Kidney glomerular epithelial cell (primary cell): Measurements from ENCODE around the gene MRPS10.
"Not testable (repeated sequence)": the region's sequence is repeated elsewhere in the genome, so short reads cannot be mapped to it uniquely, and the experiment has no call there.

ENCODE experiments used
- DNase-seq: peaks from one replicate; lab custom pipeline; 2025; lab: John Stamatoyannopoulos, UW

Gene MRPS10

DNA sequence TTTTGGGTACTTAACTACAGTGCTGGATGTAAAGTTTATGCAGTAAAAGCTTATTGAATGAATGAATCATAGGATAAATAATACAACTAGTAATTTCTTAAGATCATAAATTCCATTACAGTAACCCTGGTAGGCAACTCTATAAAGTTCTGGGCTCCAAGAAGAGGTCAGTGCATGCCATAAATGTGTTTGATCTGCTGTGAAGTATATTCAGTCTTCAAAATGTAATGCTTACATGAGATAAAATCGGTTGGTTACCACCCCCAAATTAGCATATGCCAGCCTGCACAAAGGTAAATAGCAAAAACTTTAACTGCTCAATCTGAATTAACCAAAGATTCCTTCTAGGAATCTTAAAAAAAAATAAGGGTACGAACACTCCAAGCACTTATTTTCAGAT lies 10.1 kb downstream of the MRPS10 start:
- DNase-seq: not testable (repeated sequence)

DNA sequence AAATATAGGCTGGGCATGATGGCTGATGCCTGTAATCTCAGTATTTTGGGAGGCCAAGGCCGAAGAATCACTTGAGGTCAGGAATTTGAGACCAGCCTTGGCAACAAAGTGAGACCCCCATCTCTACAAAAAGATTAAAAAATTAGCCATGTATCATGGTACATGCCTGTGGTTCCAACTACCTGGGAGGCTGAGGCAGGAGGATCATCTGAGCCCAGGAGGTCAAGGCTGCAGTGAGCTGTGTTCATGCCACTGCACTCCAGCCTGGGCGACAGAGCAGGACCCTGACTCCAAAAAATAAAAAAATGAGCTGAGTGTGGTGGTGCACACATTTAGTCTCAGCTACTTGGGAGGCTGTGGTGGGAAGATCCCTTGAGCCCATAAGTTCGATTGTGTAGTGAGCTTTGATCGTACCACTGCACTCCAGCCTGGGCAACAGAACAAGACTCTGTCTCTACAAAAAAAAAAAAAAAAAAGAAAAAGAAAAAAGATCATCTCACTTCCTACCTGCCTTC lies 12.8 kb downstream of the MRPS10 start:
- DNase-seq: no peak

DNA sequence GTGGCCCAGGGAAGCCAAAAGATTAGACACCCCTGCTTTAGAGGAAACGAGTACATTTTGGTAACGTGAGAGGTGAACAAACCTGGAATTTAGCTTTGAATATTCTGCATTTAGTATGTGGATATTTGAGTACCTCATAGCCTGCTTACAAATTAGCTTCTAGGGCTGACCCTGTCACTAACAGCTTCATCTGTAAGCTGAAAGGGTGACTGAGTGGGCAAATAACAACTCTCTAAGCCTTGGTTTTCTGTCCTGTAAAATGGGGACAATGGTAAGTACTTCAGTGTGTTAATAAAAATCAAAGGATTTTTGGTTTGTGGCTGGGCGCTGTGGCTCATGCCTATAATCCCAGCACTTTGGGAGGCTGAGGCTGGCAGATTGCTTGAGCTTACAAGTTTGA lies 14.5 kb downstream of the MRPS10 start:
- no peak for DNase-seq

DNA sequence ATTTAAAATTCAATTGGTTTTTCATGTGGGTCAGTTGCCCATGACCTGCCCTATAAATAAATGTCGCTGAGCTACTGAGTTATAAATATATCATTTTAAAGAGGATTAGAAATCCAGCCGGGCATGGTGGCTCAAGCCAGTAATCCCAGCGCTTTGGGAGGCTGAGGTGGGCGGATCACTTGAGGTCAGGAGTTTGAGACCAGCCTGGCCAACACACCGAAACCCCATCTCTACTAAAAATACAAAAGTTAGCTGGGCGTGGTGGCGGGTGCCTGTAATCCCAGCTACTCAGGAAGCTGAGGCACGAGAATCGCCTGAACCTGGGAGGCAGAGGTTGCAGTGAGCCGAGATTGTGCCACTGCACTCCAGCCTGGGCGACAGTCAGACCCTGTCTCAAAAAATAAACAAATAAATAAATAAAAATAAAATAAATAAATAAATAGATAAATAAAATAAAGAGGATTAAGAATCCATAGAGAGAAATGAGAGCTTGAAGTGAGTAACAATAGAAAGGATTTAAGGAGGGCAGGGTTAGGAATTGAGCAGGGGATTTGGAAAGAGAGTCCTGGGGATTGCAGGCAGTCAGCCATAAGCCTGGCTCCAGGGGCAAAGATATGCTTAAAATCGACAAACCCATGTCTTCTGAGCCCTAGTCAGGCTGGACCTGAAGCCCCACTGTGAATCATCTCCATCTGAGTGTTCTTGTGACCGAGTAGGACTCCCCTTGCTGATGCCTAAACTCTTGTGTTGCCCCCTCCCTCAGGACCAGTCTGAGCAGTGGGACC lies 15.3 kb downstream of the MRPS10 start:
- not testable (repeated sequence) for DNase-seq

DNA sequence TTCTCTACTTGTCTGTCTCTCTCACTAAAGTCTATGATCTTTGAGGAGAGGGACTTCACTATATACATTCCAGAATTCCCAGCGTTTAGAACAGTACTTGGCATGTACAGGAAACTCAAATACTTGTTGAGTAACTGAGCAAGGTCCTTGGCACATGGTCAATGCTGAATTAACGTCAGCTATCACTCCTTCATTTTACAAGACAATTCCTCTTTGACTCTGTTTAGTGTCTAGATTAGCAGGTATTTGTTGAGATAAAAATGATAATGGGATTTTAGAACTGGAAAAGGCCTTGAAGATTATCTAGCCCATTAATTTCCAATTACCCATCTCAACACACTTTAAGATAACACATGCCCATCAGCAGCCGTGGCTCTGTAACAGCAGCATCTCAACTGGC lies 16.3 kb downstream of the MRPS10 start:
- DNase-seq: no peak

DNA sequence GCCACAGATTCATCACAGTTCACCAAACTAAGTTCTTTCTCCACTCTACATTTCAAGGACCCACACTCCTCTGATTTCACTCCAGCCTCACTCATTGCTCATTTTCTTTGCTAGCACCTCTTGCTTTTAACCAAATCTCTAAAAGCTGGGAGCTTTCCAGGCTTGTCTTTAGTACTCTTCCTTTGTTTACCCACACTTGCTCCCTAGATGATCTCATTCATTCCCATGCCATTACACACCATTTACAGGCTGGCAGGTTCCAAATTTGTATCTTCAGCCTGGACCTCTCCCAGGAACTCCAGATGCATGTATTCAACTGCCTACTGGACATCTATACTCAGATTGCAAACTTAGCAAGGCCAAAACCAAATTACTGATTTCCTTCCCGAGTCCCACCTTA lies 17.6 kb downstream of the MRPS10 start:
- peak; percentile 93 for DNase-seq

DNA sequence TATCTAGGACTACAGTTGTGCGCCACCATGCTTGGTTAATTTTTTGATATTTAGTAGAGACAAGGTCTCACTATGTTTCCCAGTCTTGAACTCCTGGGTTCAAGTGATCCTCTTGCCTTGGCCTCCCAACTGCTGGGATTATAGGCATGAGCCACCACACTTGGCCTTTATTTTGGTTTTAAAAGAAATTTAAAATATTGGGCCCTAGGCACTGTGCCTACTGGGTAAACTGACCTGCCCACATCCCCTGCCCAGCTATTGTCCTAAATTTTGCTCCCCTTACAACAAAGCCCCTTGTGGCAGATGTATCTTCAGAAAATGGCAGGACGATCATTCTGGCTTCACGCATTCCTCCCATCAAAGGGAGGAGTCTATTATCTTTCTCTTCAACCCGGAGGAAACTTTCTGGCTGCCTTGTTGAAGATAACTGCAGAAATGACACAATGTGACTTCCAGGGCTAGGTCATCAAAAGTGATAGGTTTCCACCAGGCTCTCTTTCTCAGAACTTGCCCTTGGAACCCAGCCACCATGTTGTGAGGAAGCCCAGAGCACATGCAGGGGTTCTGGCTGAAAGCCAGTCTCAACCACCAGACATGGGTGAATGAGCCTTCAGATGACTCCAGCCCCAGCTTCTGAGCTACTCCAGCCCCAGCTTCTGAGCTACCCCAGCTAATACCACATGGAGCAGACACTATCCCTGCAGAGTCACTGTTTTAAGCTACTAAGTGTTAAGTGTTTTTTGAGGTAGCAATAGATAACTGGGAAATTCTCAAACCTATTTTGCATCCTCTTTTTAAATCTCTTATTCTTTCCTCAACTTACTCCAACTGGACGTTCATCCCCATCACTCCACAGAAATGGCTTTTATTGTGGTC lies 18.3 kb downstream of the MRPS10 start:
- DNase-seq: peak; percentile 80

DNA sequence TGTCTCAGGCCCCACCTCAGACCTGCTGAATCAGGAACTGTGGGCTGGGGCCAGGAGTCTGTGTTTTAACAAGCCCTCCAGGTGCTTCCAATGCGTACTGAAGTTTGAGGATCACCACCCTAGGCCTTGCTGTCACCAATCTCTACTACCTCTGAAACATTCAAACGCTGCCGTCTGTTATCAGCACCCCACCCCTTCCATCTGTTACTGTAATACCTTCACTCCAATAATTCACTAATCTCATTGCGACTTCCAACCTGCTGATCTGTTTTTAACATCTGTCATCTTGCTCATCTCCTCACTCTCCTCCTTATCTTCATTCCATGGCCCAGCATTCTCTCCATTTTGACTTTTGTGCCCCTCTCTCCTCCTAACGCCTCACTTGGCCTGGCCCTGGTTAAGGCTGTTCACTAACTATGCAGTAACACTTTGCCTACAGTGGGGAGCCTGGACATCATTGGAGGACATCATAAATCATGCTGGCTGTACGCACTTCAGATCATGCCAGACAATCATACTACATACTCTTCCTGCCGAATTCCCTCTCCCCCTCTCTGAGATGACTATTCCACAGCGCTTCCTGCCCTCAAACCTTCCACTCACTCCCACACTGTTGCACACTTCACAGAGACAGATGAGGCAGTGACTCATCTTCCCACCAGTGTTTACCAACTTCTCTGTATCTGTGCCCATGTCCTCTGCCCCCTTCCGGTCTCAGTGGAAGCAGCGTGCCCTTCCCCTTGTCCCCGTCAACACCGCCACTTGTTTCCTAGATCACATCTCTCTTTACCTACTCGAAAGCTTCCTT lies 19.9 kb downstream of the MRPS10 start:
- DNase-seq: peak; percentile 85

DNA sequence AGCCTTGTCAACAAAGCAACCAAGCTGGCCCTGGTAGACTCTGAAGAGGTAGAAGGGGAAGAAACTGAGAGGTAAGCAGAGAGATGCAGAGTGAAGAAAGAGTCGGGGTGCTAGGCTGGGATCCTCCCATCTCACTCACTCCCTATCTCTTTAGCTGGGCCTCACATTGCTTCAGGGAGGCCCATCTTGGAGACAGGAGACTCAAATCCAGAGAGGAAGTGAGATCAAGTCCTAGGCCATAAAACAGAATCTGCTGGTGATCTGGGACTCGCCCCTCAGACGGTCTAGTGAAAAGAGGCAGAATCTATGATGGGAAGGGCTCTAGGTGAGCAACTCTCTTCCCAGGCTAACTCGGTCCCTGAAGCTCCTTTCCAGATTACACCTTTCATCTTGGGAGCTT lies 22.2 kb downstream of the MRPS10 start:
- DNase-seq: no peak

DNA sequence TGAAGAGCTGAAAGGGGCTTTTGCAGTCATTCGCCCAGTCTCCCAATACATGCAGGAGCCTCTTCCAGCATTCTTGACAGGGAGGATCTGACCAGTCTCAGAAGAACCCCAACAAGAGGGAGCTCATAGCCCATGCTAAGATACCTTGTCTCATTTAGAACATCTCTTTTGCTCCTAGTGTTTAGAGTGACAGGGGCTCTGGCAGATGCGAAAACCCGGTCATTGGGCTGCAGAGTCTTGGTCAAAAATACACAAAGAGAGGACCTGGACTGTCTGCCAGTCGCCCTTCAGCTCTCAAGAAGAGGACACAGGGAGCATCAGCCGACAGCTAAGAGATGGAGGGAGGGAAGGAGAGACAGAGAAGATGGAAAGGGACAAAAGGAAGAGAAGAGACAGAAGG lies 23.6 kb downstream of the MRPS10 start:
- DNase-seq: no peak

DNA sequence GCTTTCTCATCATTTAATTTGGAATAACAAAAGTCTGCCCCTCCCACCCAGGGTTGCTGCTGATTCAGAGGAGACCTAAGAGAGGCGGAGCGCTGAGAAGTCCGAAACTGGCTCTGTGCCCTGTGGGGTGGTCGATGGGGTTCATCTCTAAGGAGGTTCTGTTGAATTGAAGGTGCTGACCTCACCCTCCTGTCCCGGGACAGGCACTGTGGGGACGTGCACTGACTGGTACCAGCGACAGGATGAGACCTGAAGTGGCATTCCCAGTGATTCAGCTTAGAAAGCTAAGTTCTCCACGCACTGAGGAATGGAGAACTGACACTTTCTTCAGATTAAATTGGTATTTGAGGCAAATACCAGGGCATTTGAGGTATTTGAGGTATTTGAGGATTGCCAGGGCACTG lies 24.2 kb downstream of the MRPS10 start:
- DNase-seq: peak; percentile 87

DNA sequence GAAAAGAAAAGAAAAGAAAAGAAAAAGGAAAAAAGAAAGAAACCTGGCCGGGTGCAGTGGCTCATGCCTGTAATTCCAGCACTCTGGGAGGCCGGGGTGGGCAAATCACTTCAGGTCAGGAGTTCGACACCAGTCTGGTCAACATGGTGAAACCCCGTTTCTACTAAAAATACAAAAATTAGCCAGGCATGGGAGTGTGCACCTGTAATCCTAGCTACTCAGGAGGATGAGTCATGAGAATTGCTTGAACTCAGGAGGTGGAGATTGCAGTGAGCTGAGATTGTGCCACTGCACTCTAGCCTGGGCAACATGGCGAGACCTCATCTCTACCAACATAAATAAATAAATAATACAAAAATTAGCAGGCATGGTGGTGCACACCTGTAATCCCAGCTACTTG lies 25.3 kb downstream of the MRPS10 start:
- DNase-seq: peak; percentile 20

DNA sequence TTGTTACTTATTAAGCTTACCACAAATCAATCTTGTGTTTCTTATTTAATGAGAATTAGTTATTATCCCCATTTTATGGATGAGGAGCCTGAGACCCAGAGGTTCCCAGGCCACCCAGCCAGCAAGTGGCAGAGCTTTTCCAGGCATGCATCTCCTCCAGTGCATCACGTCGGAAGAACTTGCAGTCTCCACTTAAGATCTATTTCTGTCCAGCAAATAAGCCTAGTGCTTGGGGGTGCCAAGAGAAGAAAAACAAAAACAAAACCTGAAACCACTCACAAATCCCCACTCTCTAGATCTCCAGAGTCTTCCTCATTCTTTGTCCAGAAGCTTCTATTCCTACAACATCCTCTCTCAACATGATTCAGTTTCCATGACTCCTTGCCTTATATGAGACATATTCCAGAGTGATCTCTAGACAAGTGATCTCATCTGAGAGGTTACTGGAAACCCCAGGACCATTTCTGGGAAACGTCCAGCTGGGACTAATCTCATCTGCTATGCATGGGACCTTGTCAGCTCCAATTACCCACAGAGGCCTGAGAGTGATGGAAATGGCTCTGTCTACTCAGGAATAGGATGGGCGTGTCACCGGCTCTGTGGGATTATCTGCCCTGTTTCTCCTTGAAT lies 27.0 kb downstream of the MRPS10 start:
- peak; percentile 47 for DNase-seq

DNA sequence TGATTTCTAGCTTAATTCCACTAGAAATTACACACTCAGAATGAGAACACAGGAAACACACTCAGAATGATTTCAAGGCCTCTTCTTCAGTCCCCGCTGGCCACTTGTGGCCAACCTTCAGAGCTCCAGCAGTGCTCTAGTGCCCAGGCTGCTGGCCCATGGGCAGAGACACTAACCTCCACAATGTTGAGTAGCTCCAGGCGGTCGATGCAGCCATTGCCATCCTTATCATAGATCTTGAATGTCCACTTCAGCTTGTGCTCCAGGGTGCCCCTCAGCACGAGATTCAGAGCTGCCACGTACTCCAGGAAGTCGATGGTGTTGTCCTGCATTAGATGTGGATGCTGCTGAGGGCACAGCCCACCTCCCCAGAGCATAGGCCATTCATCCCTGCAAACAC lies 29.3 kb downstream of the MRPS10 start:
- DNase-seq: no peak

DNA sequence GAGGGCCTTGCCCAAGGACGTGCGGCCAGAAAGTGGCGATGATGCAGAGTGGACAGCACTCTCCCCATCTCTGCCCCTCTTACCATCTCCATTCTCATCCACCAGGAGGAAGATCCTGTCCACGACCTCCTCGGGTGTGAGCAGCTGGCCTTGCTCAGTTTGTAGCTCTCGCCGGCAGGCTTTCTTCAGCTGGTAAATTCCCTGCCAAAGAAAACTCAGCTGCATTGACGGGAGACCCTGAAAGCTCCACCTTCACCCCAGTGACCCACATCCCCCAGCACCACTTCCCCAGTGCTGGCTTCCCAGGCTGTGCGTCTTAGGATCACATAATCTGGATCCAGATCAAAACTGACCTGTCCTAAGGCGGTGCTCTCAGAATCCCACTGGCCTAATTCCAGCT lies 32.1 kb downstream of the MRPS10 start:
- DNase-seq: no peak

DNA sequence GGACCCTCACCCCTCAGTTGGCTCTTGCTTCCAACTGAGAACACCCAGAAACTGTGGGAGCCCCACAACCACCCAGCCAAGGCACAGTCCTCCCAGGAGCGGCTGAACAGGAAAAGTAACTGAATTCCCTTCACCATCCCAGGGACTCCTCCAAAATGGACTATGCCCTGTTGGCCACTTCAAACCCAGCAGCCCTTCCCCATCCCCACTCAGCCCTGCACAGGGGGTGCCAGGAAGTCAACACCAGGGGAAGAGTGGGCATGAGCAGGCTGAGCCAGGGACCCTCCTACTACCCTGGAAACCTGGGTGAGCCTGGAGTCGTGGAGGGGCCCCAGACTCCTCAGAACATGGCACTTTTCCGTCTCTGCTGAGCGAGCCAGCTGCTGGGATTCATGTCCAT lies 33.2 kb downstream of the MRPS10 start:
- DNase-seq: no peak

DNA sequence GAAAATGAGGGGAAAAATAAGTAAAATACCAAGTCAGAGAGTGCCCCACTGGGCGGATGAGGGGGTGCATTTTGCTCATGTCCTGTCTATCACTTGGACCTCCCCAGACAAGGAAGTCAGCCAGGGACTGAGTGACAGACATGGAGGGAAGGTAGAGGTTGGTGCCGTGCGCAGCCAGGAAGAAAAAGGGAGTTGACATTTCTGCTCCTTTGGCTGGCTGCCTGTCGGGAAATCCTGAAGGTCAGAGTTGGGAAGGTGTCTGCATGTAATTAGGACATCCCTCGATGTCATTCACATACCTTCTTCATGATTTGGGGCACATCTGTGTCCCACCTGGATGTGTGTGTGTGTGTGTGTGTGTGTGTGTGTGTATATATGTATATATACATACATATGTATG lies 35.6 kb downstream of the MRPS10 start:
- no peak for DNase-seq

DNA sequence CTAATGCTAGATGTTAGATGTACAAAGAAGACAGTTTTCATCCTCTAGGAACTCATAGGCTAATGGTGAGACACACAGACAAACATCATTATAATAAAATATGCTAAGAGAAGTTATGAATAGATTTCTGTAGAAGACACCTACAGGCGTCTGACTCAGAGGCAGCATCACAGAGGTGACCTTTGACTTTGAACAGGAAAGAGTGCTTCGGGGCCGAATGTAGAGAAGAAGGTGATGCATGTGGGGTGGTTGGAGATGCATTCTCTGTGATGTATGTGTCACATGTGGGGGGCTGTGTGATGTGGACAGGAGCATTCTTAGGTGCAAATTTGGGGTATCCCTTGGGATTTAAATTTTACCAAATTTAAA lies 37.7 kb downstream of the MRPS10 start:
- no peak for DNase-seq

DNA sequence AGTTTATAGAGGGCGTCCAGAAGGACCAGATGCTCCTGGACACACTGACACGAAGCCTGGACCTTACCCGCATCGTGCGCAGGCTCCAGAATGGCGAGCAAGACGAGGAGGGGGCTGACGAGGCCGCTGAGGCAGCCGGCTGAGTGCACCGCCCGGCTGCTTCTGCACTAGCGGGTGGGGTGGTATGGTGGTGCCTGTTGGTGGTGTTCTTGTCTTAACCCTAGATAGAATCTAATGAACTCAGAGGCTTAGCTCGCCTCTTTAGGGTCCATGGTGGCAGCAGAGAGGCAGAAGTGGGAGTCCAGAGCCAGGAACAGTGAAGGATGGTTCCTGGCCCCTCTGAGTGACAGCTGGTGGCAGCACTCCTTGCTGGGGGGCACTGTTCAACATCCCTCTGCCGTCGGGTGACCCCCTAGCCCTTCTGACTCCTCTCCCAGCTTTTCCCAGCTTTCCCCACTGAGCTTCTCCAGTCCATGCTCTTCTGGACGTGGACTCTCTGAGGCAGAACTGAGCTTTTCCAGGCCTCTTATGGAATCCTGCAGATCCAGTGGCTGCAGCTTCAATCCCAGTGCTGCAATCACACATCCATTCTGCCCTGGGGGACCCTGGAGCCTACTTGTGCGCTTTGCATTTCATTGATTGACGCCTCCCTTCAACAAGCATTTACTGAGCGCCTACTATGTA lies 38.3 kb downstream of the MRPS10 start:
- no peak for DNase-seq

DNA sequence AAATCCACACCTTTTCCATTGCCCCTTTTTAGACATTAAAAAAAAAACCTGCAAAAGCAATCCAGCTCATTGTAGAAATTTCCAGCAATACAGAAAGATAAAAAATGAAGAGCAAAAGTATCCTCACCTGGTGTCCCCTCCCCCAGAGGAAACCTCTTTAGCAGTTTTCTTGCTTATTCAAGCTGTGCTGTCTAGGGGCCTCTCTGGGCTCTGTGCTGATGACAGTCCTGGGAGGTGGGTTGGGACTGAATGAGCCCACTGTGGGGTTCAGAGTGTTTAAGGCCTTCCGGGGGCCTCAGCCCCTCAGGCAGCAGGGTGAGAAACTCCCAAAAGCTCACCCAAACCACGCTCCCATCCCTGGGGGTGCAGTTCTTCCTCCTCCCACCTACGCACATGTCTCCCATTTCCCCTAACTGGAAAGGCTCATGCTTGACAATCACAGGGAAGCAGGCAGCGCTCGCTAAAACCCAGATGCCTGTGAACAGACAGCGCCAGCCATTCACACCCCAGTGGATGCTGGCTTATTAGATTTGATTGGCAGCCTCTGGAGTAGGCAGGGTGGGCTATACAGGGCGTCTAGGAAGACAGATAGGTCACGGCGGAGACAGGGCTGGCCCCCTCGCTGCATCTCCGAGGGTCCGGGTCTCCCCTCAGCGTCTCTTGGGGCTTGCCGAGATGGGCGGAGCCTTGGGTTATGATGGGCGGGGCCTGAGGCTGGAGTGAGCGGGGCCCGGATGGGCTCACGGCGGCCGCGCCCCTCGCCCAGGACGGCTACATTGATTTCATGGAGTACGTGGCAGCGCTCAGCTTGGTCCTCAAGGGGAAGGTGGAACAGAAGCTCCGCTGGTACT lies 39.9 kb downstream of the MRPS10 start:
- no peak for DNase-seq
